Stimulated activated CD4-positive, alpha-beta T cell treated with anti-CD3 and anti-CD28 coated beads, Interleukin-4, amount 100 ng/mL, for 4 hours (primary cell): ENCODE results near the gene SOHLH2.

ENCODE experiments used
- DNase-seq, 2 experiments: peaks; one replicate each; pipeline ENCODE4 v3.0.0-alpha.2; 2020

The SOHLH2 gene

GRCh38 chr13:36175621-36176020 lies 38.7 kb downstream of the SOHLH2 start:
- DNase-seq = no peak

DNA sequence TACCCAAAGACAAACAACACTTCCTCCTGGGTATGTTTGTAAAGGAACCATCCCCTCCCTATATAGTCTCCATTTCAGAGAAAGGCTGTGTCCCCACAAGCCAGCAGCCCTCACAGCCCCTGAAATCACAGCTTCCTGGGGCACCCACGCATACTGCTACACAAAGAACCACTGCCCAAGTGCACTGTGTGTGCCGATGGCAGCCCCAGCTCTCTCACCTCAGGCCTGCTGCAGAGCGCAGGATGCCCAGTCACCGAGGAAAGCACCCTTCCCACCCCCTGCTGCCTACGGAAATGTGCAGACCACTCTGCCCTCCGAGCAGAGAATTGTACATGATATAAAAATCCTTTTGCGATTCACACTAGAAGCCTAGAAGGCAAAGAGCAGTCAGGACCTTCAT lies 39.4 kb downstream of the SOHLH2 start:
- DNase-seq = no peak

DNA sequence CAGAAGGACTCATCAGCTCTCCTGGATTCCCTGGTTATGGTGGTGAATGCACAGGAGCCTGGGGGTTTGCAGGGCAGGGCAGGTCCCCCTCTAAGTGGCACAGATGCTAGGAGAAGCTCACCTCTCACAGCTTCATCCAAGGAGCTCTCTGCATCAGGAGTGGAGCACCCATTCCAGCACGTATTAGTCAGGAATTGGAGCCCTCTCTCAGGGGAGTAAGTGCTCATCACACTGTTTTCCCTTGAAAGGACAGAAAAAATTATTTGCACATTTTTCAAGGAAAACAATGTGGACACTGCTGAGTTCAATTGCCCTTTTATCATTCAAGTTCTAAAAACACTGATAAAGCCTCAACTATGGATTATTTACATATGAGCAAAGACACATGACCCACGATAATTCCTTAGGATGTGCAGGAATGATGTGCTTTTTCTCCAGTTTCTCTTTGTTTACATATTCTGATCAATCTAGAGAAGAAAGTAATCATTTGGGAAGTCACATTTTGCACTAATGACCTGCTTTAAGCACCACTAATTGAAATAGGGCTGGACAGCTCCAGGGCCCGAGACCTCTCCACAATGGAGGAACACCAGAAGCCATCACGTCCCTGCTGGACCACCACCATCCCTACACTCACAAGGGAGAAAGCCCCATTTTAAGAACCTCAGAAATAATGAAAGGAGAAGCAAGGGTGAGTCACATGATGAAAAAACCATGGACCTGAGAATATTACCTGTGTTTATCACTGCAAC lies 40.6 kb downstream of the SOHLH2 start:
- no peak for DNase-seq

DNA sequence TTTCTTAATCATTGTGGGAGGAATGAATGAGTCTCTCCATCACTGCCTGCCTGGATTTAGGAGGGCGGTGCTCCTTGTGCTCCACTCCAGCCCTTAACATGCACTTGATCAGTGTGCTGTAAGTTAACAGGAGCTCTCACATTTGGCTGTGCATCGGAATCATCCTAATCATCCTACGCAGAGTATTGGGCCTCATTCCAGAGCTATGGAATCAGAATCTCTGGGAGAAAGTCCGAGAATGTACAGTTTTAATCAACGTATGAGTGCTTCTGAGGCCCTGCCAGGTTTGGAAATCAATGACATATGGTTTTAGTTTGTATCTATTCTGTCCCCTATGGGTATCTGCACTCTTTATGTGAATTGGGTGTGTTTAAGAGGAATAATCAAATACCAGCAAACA lies 48.3 kb downstream of the SOHLH2 start:
- no peak for DNase-seq

DNA sequence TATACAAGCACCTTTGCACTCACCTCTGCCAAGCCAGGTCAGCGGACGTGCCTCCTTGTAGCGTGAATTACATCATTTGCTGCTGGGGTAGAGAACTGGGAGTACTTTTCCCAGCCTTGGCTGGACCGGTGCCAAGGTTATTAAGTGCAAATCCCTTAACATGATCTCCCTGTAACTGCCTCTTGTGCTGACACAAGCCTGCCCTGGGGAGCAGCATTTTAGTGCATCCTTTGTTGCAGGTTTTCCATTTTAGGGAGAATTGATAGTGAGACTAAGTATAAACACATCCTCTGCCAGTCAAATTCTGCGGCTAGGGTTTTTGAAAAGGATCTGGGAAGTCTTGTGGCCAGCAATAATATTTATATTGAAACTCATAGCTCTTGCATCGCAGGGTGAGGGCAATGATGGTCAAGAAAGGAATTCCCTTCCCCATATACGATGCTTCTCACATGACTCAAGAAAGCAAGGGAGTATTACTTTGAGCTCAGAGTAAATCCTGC lies 50.5 kb downstream of the SOHLH2 start:
- DNase-seq = no peak

- DNase-seq = no peak
These were observed 51.1 kb downstream of the SOHLH2 start for GRCh38 chr13:36163286-36163685.

DNA sequence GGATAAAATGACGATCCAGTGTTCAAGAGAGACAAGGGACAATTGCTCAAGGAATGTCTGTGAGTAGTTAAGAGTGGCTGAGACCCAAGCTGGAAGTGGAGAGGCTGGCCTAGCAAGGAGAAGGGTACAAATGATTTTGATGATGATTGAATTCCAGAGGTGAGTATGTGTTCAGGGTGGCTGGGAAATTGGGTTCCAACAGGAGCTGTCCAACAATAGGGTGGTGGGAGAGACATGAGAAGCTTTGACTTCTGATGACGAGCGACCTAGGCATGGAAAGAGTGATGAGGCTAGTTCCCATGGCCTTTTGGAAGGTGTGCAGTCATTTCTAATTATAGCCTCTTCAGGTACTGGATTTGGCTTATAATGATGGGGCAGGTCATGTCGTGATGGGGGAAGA lies 54.1 kb downstream of the SOHLH2 start:
- no peak for DNase-seq

GRCh38 chr13:36158611-36159010 lies 55.7 kb downstream of the SOHLH2 start:
- no peak for DNase-seq

DNA sequence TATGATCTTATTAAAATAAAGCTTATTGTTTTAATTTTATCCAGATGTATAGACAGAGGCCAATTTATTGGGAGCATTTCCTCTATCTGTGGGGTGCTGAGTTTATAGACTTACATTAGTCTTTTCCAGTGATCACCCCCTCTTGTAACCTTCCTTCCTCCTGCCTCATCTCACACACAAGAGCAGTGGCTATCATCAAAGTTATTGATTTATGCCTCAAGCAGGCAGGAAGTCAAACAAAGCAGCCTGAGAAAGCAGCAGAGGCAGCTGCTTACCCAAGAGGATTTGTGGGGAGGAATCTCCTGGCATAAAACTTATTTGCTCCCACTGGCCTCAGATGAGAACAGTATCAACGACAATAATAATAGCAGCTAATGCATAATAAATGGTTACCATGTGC lies 56.9 kb downstream of the SOHLH2 start:
- DNase-seq = no peak

DNA sequence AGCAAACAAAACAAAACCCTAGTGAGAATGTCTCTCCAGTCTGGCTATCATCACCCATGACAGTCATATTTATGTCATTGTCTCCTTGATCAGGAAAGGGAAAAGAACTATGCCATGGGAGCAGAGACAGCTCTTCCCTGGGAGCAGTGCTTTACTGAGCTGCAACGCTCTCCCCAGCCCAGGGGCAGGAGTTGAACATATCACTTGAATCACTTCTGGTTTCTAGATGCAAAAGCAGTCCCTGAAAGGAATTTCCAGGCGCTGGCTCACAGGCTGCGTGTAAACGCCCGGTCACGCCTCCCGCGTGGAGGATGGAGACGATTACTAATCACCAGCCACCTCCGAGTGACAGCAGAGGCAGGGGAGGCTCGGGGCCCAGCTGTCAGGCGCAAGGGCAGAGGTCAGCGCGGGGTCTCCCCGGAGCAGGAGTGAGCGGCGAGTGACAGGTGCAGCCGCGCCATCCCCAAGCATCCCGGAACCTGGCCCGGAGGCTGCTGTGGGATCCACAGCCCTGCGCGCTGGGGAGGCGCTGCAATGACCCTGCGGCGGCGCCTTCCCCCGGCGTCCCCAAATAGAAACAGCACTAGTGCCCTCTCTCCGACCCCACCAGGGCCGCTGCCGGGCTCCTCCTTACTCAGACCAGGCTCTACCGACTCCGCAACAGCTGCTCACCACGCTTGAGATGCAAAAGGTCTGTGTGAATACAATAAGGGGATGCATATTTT lies 59.6 kb downstream of the SOHLH2 start:
- no peak for DNase-seq

GRCh38 chr13:36151591-36151990 lies 62.8 kb downstream of the SOHLH2 start:
- DNase-seq = no peak

- no peak for DNase-seq
These were observed 65.9 kb downstream of the SOHLH2 start for GRCh38 chr13:36148446-36148845.

DNA sequence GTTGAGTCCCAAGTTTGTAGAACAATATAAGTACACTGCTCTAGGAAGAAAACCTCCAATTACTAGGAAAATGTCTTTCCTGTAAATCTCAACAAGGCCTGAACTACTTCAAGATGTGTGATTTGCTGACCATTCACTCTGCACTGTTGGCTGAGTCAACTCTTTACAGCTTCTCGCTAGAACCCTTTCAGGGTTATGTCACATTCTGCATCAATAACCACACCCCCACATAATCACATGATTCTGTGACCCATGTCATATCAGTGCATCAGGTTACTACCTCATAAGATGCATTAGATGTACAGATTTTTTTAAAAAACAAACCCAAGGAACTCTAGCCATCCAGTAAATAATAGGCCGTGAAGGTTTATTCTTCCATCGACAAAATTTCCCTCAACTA lies 67.0 kb downstream of the SOHLH2 start:
- no peak for DNase-seq

DNA sequence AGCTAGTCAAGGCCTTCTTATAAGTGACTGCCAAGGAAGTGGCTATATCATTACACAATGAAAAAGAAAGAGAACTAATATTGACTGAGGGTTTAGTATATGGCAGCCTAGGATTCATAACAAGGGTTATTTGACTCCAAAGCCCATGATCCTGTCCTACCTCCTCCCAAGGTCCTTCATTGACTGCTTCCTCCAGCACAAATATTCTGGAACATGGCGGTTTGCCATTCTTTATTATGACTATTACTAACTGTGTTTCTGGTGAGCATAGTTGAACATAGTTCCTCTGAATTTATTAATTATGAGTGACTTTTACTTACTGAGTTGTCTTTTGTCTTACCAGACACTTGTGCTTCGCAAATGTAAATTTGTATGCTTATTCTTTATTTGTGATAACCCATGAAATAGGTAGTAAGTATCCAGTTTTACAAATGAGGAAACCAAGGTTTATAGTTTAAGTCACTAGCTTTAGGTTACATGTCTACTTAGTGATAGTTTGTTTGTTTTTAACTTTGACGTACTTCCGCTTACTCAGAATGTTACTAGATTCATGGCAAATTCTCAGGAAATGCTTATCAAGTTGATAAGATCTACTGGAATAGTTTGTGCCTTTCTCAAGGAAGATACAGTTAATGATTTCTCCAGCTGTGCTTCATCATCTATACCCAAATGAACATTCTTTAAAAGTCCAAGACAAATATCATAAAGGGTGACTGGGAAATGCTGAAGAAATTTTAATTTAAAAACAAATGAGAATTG lies 67.7 kb downstream of the SOHLH2 start:
- no peak for DNase-seq

- DNase-seq = no peak
These were observed 70.6 kb downstream of the SOHLH2 start for GRCh38 chr13:36143738-36144137.

GRCh38 chr13:36142735-36143134 lies 71.6 kb downstream of the SOHLH2 start:
- DNase-seq = no peak

DNA sequence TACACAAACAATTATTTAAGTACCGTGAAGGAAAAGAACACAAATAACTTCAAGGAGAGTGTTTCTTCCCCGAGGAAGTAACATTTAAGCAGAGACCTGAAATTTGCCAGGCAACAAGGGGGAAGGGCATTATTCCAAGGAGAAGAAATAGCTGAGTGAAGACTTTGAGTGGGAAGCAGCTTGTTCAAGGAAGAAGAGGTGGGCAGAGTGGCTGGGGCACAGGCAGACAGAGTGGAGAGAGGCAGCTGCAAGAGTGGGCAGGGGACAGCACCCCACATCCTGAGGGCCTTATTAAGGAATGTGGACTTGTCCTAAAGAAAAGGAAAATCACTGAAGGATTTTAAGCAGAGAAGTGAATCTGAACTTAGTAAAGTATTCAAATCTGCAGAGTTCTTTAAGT lies 78.5 kb downstream of the SOHLH2 start:
- DNase-seq = no peak

- DNase-seq = no peak
These were observed 79.7 kb downstream of the SOHLH2 start for GRCh38 chr13:36134632-36135031.

- DNase-seq = no peak
These were observed 80.3 kb downstream of the SOHLH2 start for GRCh38 chr13:36133950-36134626.

DNA sequence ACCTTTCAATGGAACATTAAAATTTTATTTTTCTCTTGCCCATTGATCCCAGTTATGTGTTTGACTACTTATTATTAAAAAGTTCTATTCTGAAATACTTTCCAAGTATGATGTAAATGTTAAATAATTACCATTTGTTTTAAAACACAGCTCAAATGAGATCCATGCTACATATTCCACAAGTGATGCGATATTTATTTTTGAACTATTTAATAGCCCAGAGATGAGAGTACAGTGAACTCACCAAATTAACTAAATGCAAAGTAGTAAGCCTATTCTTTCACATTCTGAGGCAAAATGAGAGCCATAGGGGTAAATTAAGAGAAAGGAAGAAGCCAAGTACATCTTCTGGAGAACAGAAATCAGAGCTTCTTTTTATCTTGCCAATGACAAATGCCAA lies 82.0 kb downstream of the SOHLH2 start:
- no peak for DNase-seq

- no peak for DNase-seq
These were observed 82.4 kb downstream of the SOHLH2 start for GRCh38 chr13:36131931-36132297.

DNA sequence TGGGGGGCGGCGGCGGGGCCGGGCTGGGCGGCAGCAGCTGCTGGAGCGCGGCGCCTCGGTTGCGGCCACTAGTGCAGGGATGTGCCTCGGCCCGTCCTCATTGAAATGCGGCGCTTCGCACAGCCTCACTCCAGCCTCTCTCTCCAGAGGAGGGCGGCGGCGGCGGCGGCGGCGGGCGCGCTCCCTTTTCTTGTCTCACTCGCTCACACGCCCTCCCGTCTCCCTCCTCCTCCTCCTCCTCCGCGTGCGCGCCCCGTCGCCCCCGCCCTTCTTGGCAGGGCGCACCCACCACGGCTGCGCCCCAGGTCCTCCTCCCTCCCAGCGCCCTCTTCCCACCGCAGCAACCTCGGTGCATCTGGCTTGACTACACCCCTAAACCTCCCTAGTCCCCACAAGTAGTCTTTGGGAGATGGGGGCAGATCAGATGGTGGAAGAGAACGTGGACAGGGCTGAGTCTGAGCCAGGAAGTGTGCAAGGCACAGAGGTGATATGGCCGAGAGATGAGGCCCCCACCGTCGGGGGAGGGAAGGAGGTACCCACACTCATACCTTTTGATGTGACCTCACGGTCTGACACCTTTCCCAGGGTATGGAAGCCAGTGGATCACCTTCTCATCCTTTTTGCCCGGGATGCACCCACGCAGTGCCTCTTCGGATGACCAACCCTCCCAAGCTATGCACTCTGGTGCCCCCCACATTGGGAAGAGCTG lies 83.0 kb downstream of the SOHLH2 start, which contains the start of gene DCLK1:
TSS of gene DCLK1 (minus strand) at position 161 of the 709 bp plus-strand sequence.
- no peak for DNase-seq
